DMS79 (cell line): ENCODE data around the gene A1BG.
A peak's percentile ranks its signal among the peaks of the same experiment; 100 is the strongest.
"Not testable (repeated sequence)": the region's sequence is repeated elsewhere in the genome, so short reads cannot be mapped to it uniquely, and the experiment has no call there.

ENCODE experiments used
- DNase-seq: peaks from one replicate; lab custom pipeline; 2025; lab: John Stamatoyannopoulos, UW

The A1BG gene

DNA sequence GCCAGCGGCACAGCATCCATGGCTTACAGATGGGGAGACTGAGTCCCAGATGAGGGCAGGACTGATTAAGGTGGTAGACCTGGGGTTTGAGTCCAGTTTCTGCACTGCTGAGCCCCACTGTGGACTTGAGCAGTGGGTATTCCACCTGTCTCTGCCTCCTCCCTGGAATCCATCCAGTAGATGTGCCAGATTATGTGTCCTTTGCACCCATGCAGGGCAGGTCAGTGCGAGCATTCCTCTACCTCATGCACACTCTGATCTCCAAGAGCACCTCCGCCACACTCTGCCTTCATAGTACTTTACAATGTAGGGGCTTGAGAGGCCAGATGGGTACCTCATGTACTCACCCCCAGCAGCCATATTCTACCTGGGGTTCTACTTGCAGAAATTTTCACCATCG, 16.5 kb downstream of the A1BG start:
- no peak for DNase-seq

DNA sequence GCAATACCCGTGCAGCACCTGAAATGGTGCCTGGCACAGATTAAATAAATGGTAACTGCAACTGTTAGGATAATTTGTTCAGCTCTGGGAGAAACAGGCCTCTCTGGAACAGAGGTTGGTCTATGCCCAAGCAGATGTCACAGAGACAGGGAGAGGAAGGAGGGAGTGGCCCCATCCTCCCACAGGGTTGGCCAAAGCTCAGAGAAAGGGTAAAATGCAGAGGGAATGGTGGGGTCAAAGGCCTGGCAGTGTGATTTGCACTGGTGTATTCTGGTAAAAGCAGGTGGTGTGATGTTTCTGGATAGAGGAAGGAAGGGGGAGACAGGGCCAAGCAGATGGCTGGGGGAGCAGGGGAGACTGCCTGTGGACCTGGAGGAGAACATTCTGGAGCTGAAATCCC, 17.1 kb downstream of the A1BG start:
- no peak for DNase-seq

DNA sequence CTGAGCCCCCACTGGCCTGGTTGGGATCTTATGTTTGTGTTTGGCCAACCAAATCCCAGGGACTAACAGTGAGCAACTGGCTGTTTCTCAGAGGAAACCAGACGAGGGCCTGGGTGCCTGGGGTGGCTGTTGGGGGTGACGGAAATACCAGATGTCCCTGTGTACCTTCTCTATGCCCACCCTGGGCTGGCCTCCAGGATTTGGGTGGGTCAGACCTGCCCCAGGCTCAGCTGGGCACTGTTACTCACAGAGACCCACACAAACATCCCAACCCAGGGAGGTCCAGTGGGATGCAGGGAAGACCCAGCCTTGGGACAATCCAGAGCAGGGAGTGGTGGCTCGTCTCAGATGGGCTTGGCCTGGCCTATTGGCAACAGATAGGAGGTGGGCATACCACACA, 17.7 kb downstream of the A1BG start:
- no peak for DNase-seq

DNA sequence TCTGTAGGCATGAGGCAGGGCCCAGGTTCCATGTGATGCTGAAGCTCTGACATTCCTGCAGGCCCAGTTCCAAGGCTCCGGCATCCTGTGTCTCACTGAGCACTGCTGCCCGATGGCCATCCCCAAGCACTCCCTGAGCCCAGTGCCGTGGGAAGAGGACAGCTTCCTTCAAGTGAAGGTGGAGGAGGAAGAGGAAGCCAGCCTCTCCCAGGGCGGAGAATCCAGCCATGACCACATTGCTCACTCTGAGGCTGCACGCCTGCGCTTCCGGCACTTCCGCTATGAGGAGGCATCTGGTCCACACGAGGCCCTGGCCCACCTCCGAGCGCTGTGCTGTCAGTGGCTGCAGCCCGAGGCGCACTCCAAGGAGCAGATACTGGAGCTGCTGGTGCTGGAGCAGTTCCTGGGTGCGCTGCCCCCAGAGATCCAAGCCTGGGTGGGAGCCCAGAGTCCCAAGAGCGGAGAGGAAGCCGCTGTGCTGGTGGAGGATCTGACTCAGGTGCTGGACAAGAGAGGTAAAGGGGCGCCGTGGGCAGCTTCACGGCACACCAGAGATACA, 18.5 kb downstream of the A1BG start:
- no peak for DNase-seq

DNA sequence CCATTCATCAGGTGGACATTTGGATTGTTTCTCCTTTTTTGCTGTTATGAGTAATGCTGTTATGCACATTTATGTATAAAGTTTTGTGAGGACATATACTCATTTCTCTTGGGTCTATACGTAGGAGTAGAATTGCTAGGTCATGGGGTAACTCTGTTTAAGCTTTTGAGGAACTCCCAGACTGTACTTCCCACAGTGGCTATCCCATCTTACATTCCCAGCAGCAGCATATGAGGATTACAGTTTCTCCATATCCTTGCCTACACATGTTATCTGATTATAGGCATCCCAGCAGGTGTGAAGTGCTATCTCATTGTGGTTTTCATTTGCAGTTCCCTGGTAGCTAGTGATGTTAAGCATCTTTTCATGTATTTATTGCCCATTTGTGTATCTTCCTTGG, 20.6 kb downstream of the A1BG start:
- DNase-seq = no peak

DNA sequence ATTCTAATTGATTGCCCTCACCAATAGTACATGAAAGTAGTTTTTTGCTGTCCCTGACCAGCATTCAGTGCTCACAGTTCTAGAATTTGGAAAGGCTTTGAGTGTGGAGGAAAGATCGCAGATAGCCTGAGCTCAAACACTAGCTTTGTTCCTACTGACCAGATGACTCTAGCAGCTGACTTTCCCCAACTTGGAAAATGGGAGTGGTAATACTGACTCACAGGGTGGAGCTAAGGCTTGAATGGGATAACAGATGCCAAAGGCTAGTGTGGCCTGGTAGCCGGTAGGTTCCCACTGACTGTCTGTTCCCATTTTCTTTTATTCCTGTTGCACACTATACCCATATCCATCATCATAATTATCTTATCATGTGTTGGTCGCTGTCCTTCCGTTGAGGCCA, 22.8 kb downstream of the A1BG start:
- DNase-seq = no peak

DNA sequence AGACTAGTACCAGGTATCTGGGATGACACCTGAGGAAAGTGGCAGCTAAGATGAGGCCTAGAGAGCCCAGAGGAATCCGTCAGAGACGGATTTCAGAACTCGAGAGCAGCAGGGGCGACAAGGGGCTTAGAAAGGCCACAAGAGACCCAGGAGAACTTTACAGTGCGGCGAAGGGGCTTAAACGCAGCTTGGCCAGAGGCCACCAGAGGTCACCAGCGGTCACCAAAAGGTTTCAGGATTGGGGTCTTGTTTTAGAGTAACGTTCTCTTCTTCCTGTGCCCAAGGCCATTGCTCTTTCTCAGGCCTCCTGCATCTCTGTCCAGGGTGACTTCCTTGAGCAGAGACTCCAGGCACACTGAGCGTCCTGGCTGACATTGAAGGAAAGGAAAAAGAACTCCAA, 24.3 kb downstream of the A1BG start:
- DNase-seq = no peak

DNA sequence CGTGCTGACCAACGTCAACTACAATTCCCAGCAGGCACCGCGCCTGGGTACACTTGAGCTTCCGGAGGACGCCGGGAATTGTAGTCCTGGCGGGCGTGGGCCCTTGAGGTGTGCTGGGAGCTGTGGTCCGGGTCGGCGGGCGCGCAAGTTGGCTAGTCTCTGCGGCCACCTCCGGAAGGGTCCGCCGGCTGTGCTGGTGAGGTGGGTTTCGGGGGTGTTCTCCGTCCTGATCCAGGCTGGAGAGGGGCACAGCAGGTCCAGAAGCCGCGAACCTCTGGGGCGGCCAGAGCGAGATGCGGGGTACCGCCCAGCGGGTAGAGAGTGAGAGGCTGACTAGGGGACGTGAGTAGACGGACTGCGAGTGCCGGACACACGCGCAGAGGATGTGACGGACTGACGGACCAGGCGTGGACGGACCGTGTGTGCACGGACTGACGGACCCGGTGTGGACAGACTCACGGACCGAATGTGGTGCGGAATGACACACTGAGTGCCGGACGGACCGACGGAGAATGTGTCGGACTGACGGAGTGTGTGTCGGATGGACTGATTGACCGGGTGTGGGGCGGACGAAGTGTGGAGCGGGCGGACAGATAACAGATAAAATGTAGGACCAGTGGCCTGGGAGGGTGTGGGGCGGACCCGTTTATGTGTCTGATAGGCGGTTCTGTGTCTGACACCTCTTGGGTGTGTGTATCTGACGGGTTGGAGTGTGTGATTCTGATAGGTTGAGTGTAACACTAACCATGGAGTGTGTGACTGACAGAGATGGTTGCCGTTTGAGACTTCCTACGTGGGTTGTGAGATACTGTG, 26.2 kb downstream of the A1BG start, which contains the start of gene ZSCAN22:
Gene ZSCAN22 (plus strand): TSS at position 81 of the 813 bp plus-strand sequence. CDS start 7,809 bp downstream, outside the sequence.
- peak; percentile 90 for DNase-seq

DNA sequence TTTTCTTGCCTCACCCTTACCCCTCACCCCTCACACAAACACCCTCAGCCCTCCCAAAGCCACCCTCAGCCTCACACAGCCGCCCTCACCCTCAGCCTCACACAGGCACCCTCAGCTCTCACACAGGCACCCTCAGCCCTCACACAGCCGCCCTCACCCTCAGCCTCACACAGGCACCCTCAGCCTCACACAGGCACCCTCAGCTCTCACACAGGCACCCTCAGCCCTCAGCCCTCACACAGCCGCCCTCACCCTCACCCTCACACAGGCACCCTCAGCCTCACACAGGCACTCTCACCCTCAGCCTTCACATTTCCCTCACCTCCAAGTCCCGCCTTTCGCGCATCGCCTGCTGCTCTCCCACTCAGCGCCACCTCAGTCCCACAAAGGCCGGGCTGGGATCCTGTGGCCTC, 26.8 kb downstream of the A1BG start:
- DNase-seq = no peak

DNA sequence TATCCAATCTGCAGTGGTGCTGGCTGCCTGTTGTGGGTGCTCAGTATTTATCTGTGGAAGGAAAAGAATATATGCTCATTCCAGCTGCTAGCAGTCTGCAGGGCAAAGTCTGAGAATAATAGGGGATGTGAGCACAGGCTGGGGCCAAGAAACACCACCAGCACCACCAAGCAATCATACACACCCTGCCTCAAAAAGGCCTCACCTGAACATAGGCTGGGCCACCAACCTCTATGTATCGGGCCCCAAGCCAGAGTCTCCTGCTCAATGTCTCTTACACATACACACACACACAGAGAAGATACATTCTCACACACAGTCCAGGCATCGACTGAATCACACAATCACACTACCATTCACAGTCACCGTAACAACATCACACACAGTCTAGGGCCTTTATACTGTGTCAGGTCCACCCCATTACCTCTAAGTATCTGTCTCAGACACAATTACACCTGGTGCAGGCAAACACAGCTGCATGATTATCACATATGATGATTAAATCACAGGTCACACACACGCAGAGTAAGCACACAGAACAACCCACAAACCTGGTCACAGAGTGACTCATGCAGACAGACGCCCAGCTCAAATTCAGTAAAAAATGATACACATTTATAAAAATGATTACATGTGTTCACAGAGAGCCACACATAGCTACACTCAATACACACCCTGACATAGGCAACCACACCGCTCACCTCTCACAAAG, 27.8 kb downstream of the A1BG start:
- DNase-seq = no peak

DNA sequence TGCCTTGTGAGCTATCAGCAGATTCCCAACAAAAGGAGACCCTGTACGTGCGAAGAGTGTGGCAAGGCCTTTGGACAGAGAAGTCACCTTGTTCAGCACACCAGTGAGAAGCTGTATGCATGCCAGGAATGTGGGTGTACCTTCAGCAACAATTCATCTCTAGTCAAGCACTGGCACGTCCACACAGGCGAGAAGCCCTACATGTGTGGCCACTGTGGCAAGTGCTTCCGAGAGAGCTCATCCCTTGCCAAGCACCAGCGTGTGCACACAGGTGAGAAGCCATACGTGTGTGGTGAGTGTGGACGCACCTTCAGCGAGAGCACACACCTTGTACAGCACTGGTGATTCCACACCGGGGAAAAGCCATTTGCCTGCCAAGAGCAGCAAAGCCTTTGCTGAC, 34.1 kb downstream of the A1BG start:
- no peak for DNase-seq

DNA sequence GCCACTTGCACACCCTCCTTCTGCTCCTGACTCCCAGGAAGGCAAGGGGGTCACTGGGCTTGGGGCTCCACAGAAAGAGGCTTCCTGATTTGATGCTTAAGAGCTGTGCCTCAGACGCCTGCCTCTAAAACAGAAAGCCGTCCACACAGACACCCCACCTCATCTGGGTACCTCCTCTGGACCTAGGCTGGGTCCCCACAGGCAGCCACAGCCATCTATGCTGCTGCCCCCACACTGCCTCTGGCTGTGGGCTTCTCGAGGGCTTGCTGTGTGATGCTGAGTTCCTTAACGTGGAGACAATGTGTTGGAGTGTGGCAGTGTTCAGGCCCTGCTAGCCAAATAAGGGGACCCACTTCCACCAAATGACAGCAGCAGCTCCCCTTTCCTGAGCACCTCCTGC, 35.0 kb downstream of the A1BG start:
- no peak for DNase-seq

DNA sequence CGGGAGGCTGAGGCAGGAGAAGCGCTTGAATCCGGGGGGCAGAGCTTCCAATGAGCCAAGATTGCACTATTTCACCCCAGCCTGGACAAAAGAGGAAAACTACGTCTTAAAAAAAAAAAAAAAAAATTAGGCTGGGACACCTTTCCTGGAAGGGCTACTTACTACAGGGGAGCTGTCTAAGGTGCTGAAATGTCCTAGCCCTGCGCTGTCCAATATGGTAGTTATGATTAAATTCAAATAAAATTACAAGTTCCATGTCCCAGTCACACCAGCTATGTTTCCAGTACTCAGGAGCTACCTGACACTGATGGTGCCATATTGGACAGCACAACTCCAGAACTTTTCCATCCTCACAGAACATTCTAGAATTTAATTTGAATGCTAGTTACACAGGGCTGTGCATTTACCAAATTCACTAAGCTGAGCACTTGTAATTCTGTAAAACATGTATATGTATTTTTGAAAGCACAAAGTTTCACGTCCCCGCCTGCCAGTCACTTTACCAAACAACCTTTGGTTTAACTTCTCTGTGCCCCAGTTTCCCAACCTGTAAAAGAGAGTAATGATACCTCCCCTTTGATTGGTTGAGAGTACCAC, 35.7 kb downstream of the A1BG start:
- DNase-seq = no peak

DNA sequence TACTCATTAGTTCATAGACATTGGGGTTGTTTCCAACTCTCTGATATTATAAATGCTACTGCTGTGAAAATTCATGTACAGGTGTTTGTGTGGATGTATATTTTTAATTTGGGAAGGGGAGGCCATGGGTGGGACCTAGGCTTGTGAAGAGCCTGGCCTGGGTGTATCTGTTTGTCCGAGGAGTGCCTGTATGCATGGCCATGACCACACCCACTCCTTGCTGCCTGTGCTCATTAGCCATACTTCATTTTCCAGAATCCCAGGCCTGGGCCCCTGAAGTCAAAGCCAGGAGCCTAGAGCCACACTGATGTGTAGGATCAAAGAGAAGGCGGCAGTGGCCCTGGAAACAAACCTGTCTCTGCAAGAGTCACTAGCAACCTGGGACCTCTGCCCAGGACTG, 37.7 kb downstream of the A1BG start:
- DNase-seq = no peak

DNA sequence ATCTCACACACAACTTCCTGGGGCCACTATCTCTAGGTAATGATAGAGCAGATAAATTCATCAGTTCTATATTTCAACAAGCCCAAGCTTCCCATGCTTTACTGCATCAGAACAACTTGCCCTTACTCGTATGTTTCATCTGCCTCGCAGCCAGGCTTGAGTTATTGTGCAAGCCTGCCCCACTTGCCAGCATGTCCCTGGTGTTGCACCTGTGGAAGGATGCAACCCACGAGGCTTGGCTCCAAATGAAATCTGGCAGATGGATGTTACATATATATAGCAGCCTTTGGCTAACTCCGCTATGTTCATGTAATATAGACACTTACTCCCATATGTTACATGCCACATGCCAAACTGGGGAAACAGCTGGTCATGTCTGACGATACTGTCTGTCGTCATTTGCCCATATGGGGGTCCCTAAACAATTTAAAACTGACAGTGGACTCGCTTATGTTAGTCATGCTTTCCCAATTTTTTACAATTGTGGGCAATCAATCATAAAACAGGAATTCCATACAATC, 41.9 kb downstream of the A1BG start:
- DNase-seq = no peak

DNA sequence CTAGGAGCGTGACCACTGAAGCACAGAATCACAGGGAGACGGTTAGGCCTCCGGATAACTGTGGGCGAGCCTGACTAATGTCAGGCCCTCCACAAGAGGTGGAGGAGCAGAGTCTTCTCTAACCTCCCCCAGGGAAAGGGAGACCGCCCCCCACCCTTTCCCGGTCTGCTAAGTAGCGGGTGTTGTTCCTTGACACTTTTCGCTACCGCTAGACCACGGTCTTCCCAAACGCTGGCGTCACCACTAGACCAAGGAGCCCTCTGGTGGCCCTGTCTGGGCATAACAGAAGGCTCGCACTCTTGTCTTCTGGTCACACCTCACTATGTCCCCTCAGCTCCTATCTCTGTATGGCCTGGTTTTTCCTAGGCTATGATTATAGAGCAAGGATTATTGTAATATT, 42.6 kb downstream of the A1BG start:
- not testable (repeated sequence) for DNase-seq

DNA sequence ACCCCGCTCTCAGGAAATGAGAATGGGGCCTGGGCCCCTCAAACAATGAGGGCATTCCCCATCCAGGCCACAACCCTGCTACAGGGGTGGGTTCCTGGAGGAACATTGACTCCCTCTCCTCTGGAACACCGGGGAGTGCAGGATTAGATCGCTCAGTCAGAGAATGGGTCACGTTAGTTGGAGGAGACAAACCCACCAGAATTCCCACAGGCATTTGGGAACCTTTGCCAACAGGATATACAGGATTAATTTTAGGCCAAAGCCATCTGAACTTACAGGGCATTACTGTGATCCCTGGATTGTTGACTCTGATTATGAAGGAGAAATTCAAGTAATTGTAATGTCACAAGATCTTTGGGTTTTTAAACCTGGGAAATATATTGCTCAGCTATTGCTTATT, 45.6 kb downstream of the A1BG start:
- DNase-seq = no peak

DNA sequence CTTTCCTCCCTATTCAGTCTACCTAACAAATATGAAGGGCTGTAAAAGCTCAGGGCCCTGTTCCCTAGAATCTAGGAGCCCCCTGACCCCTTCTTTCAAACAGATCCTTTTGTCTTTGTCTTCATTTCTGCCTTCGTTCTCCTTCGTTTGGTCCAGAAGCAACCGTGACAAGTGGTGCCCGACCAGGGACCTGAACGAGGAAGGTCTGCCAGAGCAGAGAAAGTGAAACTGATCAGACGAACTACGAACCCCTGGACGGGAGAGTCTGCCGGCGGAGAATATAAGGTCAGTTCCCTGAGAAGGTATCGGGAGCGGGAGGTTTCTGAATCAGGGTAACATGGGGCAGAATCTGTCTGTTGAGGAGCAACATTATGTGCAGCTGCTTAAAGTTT, 47.4 kb downstream of the A1BG start:
- no peak for DNase-seq

DNA sequence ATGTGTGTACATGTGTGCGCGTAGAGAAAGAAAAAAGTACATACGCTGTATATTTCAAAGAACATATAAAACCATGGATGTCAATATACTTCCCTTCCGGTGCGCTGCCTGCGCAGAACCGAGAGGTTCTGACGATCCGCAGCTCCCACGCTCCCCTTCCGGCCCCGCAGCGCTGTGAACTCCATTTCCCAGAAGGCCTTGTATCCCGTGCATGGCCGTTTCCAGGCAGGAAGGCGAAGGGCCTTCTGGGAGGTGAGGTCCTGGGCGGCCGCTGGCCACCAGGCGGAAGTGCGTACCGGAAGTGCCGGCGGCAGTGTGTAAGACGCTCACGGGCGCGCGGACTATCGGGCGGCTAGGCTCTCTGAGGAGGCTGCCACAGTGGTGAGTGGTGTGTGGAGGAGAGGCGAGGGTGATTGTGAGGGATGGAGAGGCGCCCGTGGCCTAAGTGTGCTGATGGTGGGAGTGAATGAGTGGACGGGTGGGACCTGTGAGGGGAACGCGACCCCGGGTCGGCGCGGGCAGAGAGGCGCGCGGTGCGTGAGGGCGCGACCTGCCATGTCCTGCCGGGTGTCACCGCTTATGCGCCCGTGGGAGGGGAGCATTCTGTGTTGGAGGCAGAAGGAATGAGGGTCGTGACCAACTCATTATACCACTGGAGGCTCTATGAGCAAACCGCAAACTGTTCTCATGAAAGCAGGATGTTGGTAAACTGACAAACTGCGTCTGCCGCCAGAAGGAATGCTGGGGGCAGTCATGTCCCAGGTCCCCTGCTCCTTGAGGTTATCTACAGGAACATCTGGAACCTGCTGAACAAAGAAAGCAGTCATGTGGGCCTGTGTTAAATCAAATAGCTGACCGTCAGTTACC, 48.0 kb downstream of the A1BG start, which contains the start of gene ERVK3-1:
Gene ERVK3-1 (plus strand): TSS at position 313 of the 867 bp plus-strand sequence. CDS start 6,792 bp downstream, outside the sequence.
- peak; percentile 96 for DNase-seq

DNA sequence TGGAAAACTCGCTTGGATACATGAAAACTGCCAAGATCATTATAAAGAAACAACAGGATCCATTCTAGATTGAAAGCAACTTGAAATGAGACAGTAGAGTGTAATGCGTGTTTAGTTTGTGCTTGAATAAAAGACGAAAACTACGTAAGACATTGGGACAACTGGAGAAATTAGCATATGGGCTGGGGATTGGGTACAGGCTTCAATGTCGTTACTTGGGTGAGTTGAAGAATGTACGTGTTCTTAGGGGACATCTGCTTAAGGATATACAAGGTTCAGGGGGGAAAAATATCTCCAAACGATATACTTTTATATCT, 48.6 kb downstream of the A1BG start:
- no peak for DNase-seq

DNA sequence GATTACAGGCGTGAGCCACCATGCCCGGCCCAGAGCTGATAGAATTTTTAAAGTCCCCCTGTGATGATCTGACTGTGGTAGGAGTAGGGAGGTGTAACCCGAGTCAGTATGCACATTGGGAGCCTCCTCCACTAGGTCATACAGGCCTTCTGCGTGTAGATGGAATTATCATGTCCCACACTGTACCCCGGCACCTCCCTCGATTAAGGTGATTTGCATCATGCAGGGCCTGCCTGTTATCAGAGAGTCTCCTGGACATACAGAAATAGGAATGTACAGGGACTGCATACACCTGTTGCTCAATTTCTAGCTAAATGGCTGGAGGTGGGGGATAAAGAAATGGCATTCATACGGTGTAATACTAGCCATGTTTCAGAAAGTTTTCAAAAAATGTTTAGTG, 49.0 kb downstream of the A1BG start:
- DNase-seq = no peak

DNA sequence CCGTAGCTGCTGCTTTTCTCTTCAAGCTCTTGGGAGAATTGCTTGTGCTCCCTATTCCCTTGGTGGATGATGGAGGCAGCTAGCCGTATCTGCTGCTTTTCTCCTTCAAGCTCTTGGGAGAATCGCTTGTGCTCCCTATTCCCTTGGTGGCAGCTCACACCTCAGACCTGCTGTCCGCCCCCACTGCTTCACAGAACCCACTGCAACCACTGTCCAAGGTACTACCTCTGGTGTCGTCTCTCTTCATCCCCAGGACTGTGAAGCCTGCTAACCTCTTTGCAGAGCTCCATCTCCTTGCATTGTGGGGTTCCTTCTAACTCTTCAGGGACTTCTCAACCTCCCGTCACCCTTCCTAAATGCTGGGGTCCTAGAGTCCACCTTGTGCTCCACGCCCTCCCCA, 52.7 kb downstream of the A1BG start:
- DNase-seq = no peak
